ENCODE results near the gene FMN1.

The FMN1 gene

DNA sequence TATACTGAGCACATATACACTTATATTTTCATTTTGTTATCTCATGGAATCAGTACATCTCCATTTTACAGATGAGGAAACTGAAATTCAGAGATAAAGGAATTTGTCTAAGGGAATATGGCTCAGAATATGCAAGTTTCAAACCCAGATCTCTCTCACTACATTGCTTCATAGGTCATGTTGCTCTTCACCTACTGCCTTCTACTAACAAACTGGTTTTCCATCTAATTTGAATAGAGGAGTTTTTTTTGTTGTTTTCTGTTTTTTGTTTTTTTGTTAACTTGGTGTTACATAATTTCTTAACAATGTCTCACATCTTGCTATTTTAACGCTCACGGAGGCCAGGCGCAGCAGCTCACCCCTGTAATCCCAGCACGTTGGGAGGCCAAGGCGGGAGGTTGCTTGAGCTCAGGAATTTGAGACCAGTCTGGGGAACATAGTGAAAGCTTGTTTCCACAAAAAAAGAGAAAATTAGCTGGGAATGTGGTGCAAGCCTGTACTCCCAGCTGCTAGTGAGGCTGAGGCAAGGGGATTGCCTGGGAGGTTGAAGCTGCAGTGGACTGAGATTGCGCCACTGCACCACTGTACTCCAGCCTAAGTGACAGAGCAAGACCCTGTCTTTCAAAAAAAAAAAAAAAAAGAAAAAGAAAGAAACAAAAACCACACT, 37.0 kb downstream of the FMN1 start:
- H3K27me3 ChIP-seq (ENCODE audit: control insufficient read depth in 2 of 2, insufficient read depth in 2 of 2, low read length in 2 of 2): no peaks in the 10 kb centered on the region
- H3K36me3 ChIP-seq (ENCODE audit: control insufficient read depth in 2 of 2, insufficient read depth in 2 of 2, low read length in 2 of 2): no peaks in the 10 kb centered on the region
- H3K27ac ChIP-seq (ENCODE audit: low read depth in 2 of 2, low read length in 2 of 2): no peak overlapping the region
- H3K9ac ChIP-seq (ENCODE audit: low read depth in 1 of 2, low read length in 2 of 2): no peak overlapping the region
- no peak overlapping the region for H3K4me3 ChIP-seq (ENCODE audit: low read length in 2 of 2)
- H3K9me3 ChIP-seq (ENCODE audit: control insufficient read depth in 2 of 2, low read length in 2 of 2): no peaks in the 10 kb centered on the region
- H3K4me1 ChIP-seq (ENCODE audit: control insufficient read depth in 2 of 2, insufficient read depth in 2 of 2, low read length in 2 of 2): no peaks in the 10 kb centered on the region

DNA sequence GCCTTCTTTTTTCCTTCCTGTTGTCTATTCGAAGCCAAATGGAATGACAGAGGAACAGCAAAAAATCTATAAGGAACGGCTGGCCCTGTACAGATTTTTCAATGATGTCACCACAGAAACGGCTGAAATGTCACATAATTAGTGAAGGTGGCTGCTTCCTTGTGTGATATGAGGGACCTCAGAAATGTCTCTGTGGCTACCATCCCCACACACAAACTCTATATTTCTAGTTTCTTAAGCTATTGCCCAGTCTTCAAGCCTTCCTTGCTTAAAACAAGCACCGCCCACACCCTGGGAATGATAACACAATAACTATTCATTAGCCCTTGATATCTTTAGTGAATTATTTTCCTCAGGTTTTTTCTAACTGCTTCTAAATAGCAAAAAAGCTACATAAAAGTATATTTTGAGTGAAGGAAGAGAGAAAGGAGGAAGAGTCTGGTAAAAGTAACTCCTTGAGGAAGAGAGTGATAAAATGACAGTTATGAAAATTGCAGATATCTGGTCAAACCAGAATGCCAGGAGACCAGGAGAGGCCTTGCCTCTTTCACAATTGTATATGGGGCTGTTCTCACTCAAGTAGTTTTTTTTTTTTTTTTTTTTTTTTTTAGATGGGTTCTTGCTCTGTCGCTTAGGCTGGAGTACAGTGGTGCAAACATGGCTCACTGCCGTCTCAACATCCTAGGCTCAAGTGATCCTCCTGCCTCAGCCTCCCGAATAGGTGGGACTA, 38.7 kb downstream of the FMN1 start:
- H3K9me3 ChIP-seq (ENCODE audit: control insufficient read depth in 2 of 2, low read length in 2 of 2): no peaks in the 10 kb centered on the region
- no peak overlapping the region for H3K27ac ChIP-seq (ENCODE audit: low read depth in 2 of 2, low read length in 2 of 2)
- no peaks in the 10 kb centered on the region for H3K4me1 ChIP-seq (ENCODE audit: control insufficient read depth in 2 of 2, insufficient read depth in 2 of 2, low read length in 2 of 2)
- no peaks in the 10 kb centered on the region for H3K36me3 ChIP-seq (ENCODE audit: control insufficient read depth in 2 of 2, insufficient read depth in 2 of 2, low read length in 2 of 2)
- H3K27me3 ChIP-seq (ENCODE audit: control insufficient read depth in 2 of 2, insufficient read depth in 2 of 2, low read length in 2 of 2): no peaks in the 10 kb centered on the region
- H3K9ac ChIP-seq (ENCODE audit: low read depth in 1 of 2, low read length in 2 of 2): no peak overlapping the region
- H3K4me3 ChIP-seq (ENCODE audit: low read length in 2 of 2): no peak overlapping the region

DNA sequence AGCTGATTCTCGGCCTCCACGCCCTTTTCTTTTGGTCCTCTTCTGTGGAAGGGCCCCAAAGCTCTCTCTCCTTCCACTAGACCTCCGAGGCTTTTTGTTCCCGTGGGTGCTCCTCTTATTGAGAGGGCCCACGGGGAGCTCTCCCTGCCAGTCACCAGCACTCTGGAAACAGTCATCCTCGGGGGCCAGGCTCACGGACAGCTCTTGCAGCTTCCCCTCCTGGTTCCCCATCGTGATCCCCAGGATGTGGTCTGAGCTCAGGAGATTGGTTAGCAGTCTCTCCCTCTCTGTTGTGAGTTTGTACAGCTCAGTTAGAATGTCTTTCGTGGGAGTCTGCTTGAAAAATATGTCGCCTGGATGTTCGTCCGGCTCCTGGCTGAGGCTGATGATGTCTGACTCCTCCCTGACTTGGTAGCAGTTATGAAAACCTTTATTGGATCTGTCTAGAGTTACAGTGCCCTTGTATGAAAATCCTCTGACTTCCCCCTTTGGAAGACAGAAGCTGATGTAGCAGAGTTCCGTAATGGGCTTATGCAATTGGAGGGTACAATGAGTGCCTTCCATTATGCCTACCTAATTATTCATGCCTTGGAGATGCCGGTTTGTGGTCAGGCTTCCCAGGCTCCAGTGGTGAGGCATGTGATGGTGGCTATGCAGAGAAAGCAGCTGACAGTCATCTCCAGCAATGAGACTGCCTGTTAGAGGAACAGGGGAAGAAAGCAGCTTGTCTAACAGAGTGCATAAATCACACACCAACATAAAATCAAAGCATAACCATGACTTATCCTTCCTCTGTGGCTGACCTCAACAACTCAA, 40.0 kb downstream of the FMN1 start:
- H3K9ac ChIP-seq (ENCODE audit: low read depth in 1 of 2, low read length in 2 of 2): no peak overlapping the region
- no peak overlapping the region for H3K4me3 ChIP-seq (ENCODE audit: low read length in 2 of 2)
- H3K4me1 ChIP-seq (ENCODE audit: control insufficient read depth in 2 of 2, insufficient read depth in 2 of 2, low read length in 2 of 2): peaks cover 0 to 8% of the 10 kb centered on the region in 2 donors
- peak overlapping the region; percentile 19 to 52 for H3K27ac ChIP-seq (ENCODE audit: low read depth in 2 of 2, low read length in 2 of 2)
- no peaks in the 10 kb centered on the region for H3K9me3 ChIP-seq (ENCODE audit: control insufficient read depth in 2 of 2, low read length in 2 of 2)
- H3K36me3 ChIP-seq (ENCODE audit: control insufficient read depth in 2 of 2, insufficient read depth in 2 of 2, low read length in 2 of 2): no peaks in the 10 kb centered on the region
- no peaks in the 10 kb centered on the region for H3K27me3 ChIP-seq (ENCODE audit: control insufficient read depth in 2 of 2, insufficient read depth in 2 of 2, low read length in 2 of 2)

DNA sequence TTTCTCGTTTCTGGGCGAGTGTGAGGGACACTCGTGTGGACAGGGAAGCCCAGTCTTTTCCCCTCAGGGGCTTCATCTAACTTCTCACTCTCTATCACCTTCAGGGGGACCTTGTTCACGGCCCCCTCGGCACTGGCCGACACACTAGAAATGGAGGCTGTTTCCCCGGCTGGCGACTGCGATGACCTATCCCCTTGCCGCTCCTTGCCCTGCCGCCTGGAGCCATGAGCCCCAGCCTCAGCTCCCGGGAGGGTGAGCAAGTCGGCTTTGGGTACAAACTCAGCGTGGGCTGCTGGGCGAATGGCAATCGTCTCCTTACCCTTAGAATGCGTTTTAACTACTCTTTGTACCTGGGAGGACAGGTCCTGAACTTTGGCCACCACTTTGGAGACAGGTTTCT, 41.0 kb downstream of the FMN1 start:
- no peak overlapping the region for H3K4me3 ChIP-seq (ENCODE audit: low read length in 2 of 2)
- H3K36me3 ChIP-seq (ENCODE audit: control insufficient read depth in 2 of 2, insufficient read depth in 2 of 2, low read length in 2 of 2): no peaks in the 10 kb centered on the region
- H3K9ac ChIP-seq (ENCODE audit: low read depth in 1 of 2, low read length in 2 of 2): no peak overlapping the region
- H3K9me3 ChIP-seq (ENCODE audit: control insufficient read depth in 2 of 2, low read length in 2 of 2): no peaks in the 10 kb centered on the region
- H3K27me3 ChIP-seq (ENCODE audit: control insufficient read depth in 2 of 2, insufficient read depth in 2 of 2, low read length in 2 of 2): no peaks in the 10 kb centered on the region
- peaks cover 0 to 8% of the 10 kb centered on the region in 2 donors for H3K4me1 ChIP-seq (ENCODE audit: control insufficient read depth in 2 of 2, insufficient read depth in 2 of 2, low read length in 2 of 2)
- peak overlapping the region in 1 of 2 donors; percentile 52 for H3K27ac ChIP-seq (ENCODE audit: low read depth in 2 of 2, low read length in 2 of 2)

DNA sequence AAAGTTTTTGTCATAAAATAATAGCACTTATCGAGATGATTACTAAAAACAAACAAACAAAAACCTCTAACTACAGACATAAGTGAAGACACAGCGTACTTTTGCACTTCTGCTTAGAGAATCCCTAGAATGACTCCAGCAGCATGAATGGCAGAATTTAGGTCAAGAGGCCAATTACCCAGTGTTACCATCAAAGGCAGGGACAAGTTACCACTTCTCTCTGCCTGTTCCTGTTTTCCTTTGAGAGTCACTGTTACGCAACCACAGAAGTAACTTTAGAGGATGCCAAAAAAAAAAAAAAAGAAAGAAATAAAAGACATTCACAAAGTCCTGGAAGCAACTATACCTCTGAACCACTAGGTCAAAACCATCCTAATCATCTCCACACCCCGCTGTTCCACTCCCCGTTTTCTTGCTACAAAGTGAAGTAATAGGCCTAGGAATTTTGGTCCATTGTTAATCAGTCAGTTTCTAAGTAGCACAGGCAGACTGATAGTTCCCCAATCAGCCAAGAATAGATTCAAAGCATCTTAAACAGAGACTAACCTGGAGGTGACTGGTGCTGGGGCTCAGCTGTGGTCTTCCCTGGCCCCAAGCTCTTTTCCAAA, 41.9 kb downstream of the FMN1 start:
- H3K27ac ChIP-seq (ENCODE audit: low read depth in 2 of 2, low read length in 2 of 2): no peak overlapping the region
- H3K27me3 ChIP-seq (ENCODE audit: control insufficient read depth in 2 of 2, insufficient read depth in 2 of 2, low read length in 2 of 2): no peaks in the 10 kb centered on the region
- H3K4me1 ChIP-seq (ENCODE audit: control insufficient read depth in 2 of 2, insufficient read depth in 2 of 2, low read length in 2 of 2): peaks cover 0 to 8% of the 10 kb centered on the region in 2 donors
- H3K36me3 ChIP-seq (ENCODE audit: control insufficient read depth in 2 of 2, insufficient read depth in 2 of 2, low read length in 2 of 2): no peaks in the 10 kb centered on the region
- no peaks in the 10 kb centered on the region for H3K9me3 ChIP-seq (ENCODE audit: control insufficient read depth in 2 of 2, low read length in 2 of 2)
- no peak overlapping the region for H3K9ac ChIP-seq (ENCODE audit: low read depth in 1 of 2, low read length in 2 of 2)
- peak overlapping the region in 1 of 2 donors; percentile 3 for H3K4me3 ChIP-seq (ENCODE audit: low read length in 2 of 2)

DNA sequence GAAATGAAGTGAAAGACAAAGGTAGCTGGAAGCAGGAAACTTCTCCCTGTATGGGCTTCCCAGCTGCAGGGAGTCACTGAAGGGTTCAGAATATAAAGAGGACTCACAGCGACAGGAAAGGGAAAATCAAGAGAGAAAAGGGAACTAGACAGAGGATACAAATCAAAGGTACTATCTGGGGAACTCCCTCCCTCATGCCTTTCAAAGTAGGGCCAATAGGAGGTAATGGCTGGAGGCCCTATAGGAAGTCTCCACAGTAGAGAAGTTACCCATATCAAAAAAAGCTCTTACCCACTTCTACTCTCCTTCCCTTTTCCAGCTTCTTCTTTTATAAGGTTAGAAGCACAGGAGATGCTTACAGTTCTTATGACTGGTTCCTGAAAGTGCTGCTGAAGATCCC, 43.5 kb downstream of the FMN1 start:
- Histone ChIP-seq H3K27ac (ENCODE audit: low read depth in 2 of 2, low read length in 2 of 2) (no peak overlapping the region), H3K27me3 (ENCODE audit: control insufficient read depth in 2 of 2, insufficient read depth in 2 of 2, low read length in 2 of 2) (no peaks in the 10 kb centered on the region), H3K36me3 (ENCODE audit: control insufficient read depth in 2 of 2, insufficient read depth in 2 of 2, low read length in 2 of 2) (no peaks in the 10 kb centered on the region), H3K4me3 (ENCODE audit: low read length in 2 of 2) (no peak overlapping the region), H3K4me1 (ENCODE audit: control insufficient read depth in 2 of 2, insufficient read depth in 2 of 2, low read length in 2 of 2) (peaks cover 0 to 8% of the 10 kb centered on the region in 2 donors), H3K9me3 (ENCODE audit: control insufficient read depth in 2 of 2, low read length in 2 of 2) (no peaks in the 10 kb centered on the region), H3K9ac (ENCODE audit: low read depth in 1 of 2, low read length in 2 of 2) (no peak overlapping the region)

DNA sequence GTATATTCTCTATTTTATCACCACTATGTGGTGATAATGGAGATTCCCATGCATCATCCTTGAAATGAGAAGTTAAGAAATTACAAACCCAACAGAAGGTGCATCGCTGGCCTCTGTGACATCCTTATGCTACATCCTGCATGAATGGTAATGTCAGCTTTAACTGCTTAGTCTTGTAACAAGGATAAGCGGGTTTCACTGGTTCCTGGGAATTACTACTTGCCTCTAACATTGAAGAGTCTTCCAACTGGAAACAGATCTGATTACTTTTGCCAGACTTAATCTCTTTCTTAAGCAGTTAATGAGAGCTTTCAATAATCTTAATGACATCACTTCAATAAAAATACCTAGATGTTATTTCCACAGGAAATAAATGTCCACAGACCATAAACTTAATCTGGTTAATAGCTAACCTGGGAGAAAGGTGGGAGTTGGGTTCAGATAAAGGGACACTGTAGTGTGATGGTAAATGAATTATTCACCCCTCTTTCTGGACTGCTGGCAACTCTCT, 44.0 kb downstream of the FMN1 start:
- no peaks in the 10 kb centered on the region for H3K27me3 ChIP-seq (ENCODE audit: control insufficient read depth in 2 of 2, insufficient read depth in 2 of 2, low read length in 2 of 2)
- no peak overlapping the region for H3K27ac ChIP-seq (ENCODE audit: low read depth in 2 of 2, low read length in 2 of 2)
- no peak overlapping the region for H3K4me3 ChIP-seq (ENCODE audit: low read length in 2 of 2)
- H3K36me3 ChIP-seq (ENCODE audit: control insufficient read depth in 2 of 2, insufficient read depth in 2 of 2, low read length in 2 of 2): no peaks in the 10 kb centered on the region
- H3K4me1 ChIP-seq (ENCODE audit: control insufficient read depth in 2 of 2, insufficient read depth in 2 of 2, low read length in 2 of 2): peaks cover 0 to 8% of the 10 kb centered on the region in 2 donors
- no peak overlapping the region for H3K9ac ChIP-seq (ENCODE audit: low read depth in 1 of 2, low read length in 2 of 2)
- no peaks in the 10 kb centered on the region for H3K9me3 ChIP-seq (ENCODE audit: control insufficient read depth in 2 of 2, low read length in 2 of 2)

DNA sequence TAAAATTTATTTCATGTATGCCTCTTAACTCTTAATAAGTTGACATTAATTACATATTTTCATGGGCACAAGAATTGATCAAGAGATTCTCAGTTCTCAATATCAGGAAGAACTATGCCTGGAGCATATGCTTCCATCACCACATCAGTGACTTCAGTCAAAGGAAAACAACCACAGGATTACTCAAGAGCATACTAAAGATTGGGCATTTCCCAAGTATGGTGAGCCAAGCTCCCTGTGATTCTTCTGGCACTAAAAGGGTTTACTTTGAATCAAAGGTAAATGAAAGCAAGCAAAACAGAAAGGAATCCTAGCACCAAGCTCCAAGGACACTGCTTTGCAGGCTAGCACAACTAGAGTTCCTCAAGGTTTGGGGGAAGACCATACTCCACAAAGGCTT, 44.6 kb downstream of the FMN1 start:
- Histone ChIP-seq H3K4me1 (ENCODE audit: control insufficient read depth in 2 of 2, insufficient read depth in 2 of 2, low read length in 2 of 2) (peaks cover 0 to 8% of the 10 kb centered on the region in 2 donors), H3K4me3 (ENCODE audit: low read length in 2 of 2) (no peak overlapping the region), H3K27ac (ENCODE audit: low read depth in 2 of 2, low read length in 2 of 2) (no peak overlapping the region), H3K9ac (ENCODE audit: low read depth in 1 of 2, low read length in 2 of 2) (no peak overlapping the region), H3K36me3 (ENCODE audit: control insufficient read depth in 2 of 2, insufficient read depth in 2 of 2, low read length in 2 of 2) (no peaks in the 10 kb centered on the region), H3K9me3 (ENCODE audit: control insufficient read depth in 2 of 2, low read length in 2 of 2) (no peaks in the 10 kb centered on the region), H3K27me3 (ENCODE audit: control insufficient read depth in 2 of 2, insufficient read depth in 2 of 2, low read length in 2 of 2) (no peaks in the 10 kb centered on the region)

DNA sequence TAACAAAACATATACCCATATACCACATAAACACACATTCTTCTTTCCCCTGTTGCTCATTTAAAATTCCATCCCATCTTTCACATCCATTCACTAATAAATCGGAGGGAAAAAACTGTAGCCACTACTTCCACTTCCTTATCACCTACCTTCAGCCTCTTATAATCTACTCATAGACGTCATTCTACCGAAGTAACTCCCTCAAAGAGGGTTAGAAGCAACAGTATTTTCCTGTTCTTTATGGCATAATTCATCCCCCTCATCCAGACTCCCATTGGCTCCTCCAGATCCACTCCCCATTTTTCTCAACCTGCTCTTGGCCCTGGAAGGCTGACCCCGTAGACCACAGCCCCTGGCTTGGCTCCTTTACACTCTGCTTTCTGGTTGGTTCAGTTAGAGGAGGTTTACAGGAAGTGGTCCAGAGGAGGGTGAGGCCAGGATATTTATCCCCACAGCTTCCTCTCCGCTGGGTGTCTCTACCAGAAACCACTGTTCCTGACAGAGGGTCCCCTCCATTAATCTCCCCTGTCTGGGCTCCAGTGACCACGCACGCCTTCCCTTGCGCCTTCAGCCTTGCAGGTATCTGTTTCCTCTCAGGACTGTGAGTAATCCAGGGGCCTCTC, 46.3 kb downstream of the FMN1 start:
- Histone ChIP-seq H3K4me3 (ENCODE audit: low read length in 2 of 2) (no peak overlapping the region), H3K27me3 (ENCODE audit: control insufficient read depth in 2 of 2, insufficient read depth in 2 of 2, low read length in 2 of 2) (no peaks in the 10 kb centered on the region), H3K9ac (ENCODE audit: low read depth in 1 of 2, low read length in 2 of 2) (no peak overlapping the region), H3K4me1 (ENCODE audit: control insufficient read depth in 2 of 2, insufficient read depth in 2 of 2, low read length in 2 of 2) (peaks cover 0 to 8% of the 10 kb centered on the region in 2 donors), H3K27ac (ENCODE audit: low read depth in 2 of 2, low read length in 2 of 2) (no peak overlapping the region), H3K36me3 (ENCODE audit: control insufficient read depth in 2 of 2, insufficient read depth in 2 of 2, low read length in 2 of 2) (no peaks in the 10 kb centered on the region), H3K9me3 (ENCODE audit: control insufficient read depth in 2 of 2, low read length in 2 of 2) (no peaks in the 10 kb centered on the region)
